GM18505 (cell line): ENCODE measurements around the gene AGRN.
A peak's percentile ranks its signal among the peaks of the same experiment; 100 is the strongest.
"Not testable (repeated sequence)": the region's sequence is repeated elsewhere in the genome, so short reads cannot be mapped to it uniquely, and the experiment has no call there.

Experiments
- ATAC-seq: cut with Tn5 transposase; IDR thresholded peaks from one replicate; pipeline ENCODE4 v1.9.1; 2021; ENCODE audit not compliant: unreplicated experiment
- POLR2A ChIP-seq: IDR thresholded peaks from 4 replicates; pipeline ENCODE4 v1.6.1; 2011; ENCODE audit warnings: borderline replicate concordance; ENCODE audit not compliant: insufficient read depth, insufficient read length; ENCODE audit errors: extremely low read depth

AGRN gene

GRCh38 chr1:1014799-1015681, 4.9 kb upstream of the AGRN start:
- no peak for ATAC-seq
- TF ChIP-seq POLR2A, result peak; percentile 40

GRCh38 chr1:1017397-1018320, 2.3 kb upstream of the AGRN start:
- ATAC-seq, result not testable (repeated sequence)

GRCh38 chr1:1018321-1018685, 1.6 kb upstream of the AGRN start:
- ATAC-seq, result not testable (repeated sequence)

- peak; percentile 63 for ATAC-seq
- peak; percentile 50 for TF ChIP-seq POLR2A
These were observed 559 bp upstream of the AGRN start for GRCh38 chr1:1019122-1019999.

GRCh38 chr1:1020415-1021009, 592 bp downstream of the AGRN start:
- no peak for TF ChIP-seq POLR2A
- ATAC-seq, result peak; percentile 16

- ATAC-seq, result no peak
- TF ChIP-seq POLR2A, result no peak
These were observed 1.3 kb downstream of the AGRN start for GRCh38 chr1:1021010-1021919.

- no peak for ATAC-seq
- no peak for TF ChIP-seq POLR2A
These were observed 2.0 kb downstream of the AGRN start for GRCh38 chr1:1021920-1022259.

GRCh38 chr1:1022302-1023009, 2.5 kb downstream of the AGRN start:
- TF ChIP-seq POLR2A, result no peak
- ATAC-seq, result no peak

- no peak for TF ChIP-seq POLR2A
- no peak for ATAC-seq
These were observed 3.8 kb downstream of the AGRN start for GRCh38 chr1:1023700-1024099.

- no peak for ATAC-seq
- TF ChIP-seq POLR2A, result no peak
These were observed 4.3 kb downstream of the AGRN start for GRCh38 chr1:1024149-1024770.
